Heart left ventricle (tissue), 13 donors: ENCODE measurements around the gene PIM3.

ENCODE experiments used
- CTCF ChIP-seq, 12 donors: fragments of 200-600 bp; sonication (generic) in 4 of 12; IDR thresholded peaks; one replicate each; pipeline versions ENCODE4 v1.5.0 to v1.8.0; 2018 to 2022; ENCODE audit warnings: antibody characterized with exemption in 12 of 12, mild to moderate bottlenecking in 5 of 12
- POLR2A ChIP-seq, 2 donors: fragments of 450-650 bp; IDR thresholded peaks; one replicate each; pipeline ENCODE4 v1.6.1; 2017; ENCODE audit warnings: antibody characterized with exemption in 2 of 2, mild to moderate bottlenecking in 2 of 2, moderate library complexity in 2 of 2
- donor health status: ischemic (EF 13 %, LVEDD 7.1; RV severe dilation, severe dysfunction).
- donor health status: DM: no; HTN: yes; CAD: no.
- donor health status: DM: no; HTN: no; CAD: no.
- donor health status: ischemic (EF 25% LVEDD 6.9; RV normal size, moderate dysfunction).
- donor health status: ischemic (EF 25% LVEDD 5.7; RV mildly dilated, moderate dysfunction).
- donor health status: ischemic (EF 35%, LVEDD 5.7; RV mildly dilated, moderate dysfunction).
- donor health status: nonischemic (EF 11% LVEDD 7.7; RV severe dilation, severe dysfunction).
- donor health status: DM: yes; HTN: yes; CAD: no.
- donor health status: PGD.
- donor health status: ischemic (EF 29% LVEDD 5.4; RV normal size, mild dysfunction).
- donor health status: nonischemic (EF 23%, LVEDD 6.1; RV moderate dilation, normal function).

GRCh38 chr22:49966774-49967705 is 6.5 kb downstream of the PIM3 start:
- TF ChIP-seq CTCF (IDR thresholded peaks at IDR 0.05) (peak in 1 of 12 donors; percentile 14), POLR2A (IDR thresholded peaks at IDR 0.05) (no peak)
